GM19193 (cell line): ENCODE results near the gene DEGS1.

Source experiments
- POLR2A ChIP-seq: IDR thresholded peaks from 4 replicates; pipeline ENCODE4 v1.6.1; 2011; ENCODE audit not compliant: insufficient read depth, insufficient read length; ENCODE audit errors: extremely low read depth

The DEGS1 gene

DNA sequence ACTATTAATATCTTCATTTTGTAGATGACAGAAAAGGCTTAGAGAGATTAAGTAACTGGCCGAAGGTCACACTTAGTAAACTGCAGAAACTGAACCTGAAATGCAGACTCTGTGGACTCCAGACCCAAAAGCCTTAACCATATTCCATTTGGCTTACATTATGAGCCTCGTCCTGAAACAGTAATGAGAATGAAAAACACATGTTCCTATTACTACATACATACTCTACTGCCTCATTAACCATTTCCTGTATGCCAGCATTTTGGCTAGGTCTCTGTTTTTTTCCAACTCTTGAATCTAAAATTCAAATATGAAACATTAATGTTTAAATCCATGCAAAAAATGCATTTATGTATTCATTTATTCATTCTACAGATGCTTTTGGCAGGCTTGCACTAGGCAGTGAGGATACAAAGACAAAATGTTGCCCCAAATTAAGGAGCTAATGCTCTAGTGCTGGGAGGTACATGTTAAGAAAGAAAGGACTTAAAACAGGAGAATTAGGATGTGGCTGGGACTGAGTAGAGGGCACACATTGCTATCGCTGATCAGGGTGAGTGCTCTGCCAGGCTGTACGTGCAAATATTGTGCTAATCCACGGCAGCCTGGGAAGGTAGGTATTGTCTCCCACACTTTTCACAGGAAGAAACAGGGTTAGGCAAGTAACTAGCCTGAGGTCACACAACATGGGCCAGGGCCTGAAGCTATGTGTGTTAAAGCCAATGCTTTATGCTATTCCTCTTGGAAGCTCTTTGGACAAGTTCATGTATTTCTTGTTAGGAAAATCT is 14.0 kb downstream of the DEGS1 start:
- no peak for TF ChIP-seq POLR2A

DNA sequence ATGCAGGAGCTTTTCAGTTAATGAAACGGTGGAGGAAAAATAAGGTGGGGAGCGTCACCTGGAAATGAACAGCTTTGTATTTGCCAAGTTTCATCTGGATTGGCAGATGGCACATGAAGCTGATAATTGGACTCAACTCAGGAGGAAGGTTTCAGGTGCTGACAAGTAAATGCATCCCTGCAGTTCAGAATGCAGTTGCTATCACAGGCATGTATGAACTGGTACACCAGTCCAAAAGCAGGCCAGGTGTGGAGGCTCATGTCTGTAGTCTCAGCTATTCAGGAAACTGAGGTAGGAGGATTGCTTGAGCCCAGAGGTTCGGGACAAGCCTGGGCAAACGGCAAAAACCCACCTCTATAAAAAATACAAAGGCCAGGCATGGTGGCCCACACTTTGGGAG is 15.5 kb downstream of the DEGS1 start:
- TF ChIP-seq POLR2A: no peak

DNA sequence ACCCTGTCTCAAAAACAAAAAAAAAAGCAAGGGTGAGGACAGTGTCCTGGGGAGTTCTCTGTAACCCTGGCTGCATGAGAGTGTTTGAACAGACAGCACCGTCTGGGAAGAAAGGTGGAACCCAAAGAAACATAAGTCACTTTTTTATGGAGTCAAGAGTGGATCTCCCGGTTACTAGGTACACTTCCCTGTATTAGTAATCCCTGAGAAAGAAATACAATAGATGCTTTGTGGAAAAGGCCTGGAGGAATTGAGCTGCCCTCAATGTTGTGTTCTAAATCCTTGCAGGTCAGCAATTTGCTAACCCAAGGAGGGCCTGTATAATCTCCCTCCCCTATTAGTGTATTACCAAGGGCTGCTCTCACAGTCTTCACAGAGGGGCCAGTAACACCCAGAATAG is 16.6 kb downstream of the DEGS1 start:
- TF ChIP-seq POLR2A: no peak

DNA sequence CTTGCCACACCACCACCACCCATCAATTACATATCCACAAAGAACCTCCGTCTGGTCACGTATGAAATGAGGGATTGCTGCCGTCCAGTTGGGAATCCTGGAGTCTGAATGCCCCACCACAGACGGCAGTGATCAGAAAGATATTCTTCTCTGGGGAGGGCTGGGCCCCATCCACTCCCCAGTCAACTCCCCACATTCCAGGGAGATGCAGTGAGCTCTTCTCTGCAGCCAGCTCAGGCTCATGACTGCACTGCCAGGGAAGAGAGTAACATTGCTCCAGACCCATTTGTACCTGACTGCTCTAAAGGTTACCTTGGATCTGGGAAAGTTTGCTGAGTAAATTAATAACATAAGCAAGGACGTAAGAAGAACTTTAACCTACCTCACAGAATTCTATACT is 18.3 kb downstream of the DEGS1 start:
- no peak for TF ChIP-seq POLR2A

DNA sequence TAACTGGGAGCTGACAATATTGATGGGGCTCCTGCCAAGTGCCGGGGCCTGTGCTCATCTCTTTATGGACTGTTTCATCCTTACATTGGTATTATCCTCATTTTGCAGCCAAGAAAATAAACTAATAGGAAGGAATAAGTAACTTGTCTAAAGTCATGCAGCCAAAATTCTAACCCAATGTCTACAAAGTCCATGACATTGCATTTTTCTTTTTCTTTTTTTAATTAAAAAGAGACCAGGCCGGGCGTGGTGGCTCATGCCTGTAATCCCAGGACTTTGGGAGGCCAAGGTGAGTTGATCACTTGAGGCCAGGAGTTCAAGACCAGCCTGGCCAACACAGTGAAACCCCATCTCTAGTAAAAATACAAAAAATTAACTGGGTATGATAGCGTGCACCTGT is 18.8 kb downstream of the DEGS1 start:
- no peak for TF ChIP-seq POLR2A

DNA sequence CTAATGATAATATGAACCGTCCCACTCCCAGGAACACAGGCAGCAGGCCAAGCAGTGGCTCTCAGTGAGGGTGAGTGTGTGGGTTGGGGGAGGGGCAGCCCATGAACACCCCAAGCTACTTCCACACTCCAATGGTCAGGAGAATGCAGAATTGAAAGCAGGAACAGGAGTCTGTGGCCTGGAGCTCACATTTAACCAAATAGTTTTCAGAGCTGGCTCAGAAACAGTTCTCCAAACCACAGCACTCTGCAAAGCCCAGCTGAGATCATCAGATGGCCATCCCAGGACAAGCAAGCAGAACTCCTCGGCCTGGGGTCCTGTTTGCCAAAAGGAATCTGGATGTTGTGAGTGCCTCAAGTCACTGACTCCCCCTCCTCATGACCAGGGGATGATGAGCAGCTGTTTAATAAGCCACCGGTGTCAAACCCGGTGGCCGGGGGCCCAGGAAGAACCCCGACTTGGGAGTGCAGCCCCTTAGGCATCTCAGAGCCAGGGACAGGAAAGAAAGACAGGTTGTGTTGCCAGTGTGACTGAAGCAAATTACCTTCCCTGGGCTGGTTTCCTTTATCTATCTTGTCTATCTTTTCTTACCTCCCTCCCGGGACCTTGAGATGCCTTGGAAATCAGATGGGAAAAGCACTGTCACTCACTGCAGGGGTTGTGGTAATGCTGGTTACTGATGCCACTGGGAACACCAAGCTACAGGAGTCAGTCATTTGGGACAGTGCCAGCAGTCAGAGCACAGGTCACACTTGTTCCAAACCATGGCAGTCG is 20.4 kb downstream of the DEGS1 start:
- no peak for TF ChIP-seq POLR2A

DNA sequence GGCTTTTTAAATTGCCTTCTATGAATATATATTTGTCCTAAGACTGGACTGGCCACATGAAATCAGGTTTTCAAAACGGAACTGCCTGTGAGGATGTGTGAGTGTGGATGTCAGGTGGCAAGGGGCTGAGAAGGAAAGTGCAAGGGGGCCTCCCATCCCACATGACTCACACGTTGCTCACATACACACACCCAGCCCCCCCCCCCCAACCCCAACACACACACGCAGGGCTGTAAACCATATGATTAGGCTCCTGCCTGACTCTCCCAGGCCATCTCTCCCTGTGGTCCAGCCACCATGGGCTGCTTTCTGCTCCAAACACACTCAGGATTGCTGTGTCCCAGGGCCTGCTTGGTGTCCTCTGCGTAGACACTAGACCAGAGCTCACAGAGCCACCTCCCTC is 22.4 kb downstream of the DEGS1 start:
- no peak for TF ChIP-seq POLR2A

DNA sequence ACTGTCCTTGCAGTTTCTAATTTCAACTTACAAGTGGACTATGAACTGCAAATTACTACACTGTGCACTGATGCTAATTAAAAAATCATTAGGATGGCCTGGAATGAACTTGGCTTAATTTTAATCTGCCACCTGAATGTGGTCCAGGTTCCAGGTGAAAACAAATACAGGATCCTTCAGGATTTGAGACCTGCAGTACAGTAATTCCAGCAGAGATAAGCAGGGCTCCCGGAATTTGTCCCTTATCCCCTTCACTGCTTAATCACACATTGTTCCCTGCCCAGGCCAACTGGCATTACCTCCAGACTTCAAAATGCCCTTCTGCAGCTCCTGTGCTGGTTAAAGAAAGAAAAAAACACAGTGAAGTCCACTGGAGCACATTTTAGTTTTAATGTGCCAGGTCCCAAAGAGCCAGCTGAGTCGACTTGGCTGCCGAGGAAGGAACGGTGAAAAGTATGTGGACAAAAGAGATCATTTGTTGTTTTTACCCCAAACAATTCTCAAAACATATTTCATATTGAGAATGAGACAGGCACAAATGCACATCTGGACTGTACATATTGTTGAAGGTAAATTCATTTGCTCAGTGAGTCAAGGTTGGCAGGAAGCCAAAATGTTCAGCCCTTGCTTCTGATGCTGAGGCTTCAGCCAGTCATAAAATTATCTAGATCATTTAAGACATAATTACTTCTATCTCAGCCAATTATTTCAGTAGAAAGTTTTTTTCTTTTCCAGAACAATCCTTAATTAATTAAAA is 28.3 kb downstream of the DEGS1 start:
- TF ChIP-seq POLR2A: no peak

DNA sequence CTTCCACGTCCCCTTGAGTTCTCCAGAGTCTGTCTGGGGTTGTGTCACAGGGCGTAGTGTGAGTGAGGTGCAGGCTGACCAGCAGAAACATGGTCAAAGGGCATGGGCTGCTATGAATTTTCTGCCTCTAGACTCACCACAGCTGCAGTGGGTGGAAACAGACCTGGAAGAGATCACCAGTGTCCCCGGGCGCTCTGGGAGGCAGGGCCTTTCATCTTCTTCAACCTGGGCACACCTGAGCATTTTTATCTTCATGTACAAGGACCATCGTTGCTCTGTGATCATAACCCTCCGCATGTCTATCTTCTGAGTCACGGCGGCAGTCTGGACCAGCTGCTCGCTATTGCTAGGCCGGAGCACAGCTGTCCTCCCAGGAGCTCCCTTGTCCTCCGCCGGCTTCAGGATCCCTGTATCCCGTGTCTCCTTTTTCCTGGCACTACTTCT is 29.6 kb downstream of the DEGS1 start:
- no peak for TF ChIP-seq POLR2A

DNA sequence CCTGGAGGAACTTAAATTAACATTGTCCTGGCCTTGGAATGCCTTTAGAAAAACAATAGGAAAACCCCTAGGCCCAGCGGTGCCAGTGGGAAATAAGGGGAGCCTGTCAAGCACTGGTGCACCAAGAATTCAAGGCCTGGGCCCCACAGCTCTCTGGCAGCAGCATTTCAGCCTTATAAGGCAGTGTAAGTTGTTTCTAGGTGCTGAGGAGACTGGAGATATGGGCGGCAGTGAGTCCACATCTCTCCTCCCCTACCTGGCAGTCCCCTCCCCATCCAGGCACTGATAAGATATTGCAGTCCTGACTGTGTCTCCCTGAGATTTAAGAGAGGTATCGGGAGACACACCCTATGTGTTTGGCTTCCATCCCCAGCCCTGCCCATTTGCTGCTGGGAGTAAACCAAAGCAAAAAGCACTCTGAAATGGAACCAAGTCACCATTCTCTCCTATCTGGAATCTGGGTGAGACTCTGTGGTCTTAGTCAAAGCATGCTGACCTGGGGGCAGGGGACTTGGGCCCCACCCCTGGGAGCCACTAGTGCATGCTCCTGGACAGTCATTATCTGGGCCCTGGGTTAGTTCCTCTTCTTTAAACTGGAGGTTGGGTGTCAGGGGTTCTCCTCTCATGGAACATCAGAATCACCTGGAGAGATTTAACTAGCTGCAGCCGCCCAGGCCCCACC is 30.5 kb downstream of the DEGS1 start:
- TF ChIP-seq POLR2A: no peak

DNA sequence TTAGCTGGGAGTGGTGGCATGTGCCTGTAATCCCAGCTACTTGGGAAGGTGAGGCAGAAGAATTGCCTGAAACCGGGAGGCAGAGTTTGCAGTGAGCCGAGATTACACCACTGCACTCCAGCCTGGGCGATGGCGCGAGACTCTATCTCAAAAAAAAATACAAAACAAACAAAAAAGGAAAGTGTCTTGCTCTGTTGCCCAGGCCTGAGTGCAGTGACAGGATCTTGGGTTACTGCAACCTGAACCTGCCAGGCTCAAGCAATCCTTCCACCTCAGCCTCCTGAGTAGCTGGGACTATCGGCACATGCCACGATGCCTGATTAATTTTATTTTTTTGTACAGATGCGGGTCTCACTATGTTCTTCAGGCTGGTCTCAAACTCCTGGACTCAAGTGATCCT is 33.3 kb downstream of the DEGS1 start:
- no peak for TF ChIP-seq POLR2A

DNA sequence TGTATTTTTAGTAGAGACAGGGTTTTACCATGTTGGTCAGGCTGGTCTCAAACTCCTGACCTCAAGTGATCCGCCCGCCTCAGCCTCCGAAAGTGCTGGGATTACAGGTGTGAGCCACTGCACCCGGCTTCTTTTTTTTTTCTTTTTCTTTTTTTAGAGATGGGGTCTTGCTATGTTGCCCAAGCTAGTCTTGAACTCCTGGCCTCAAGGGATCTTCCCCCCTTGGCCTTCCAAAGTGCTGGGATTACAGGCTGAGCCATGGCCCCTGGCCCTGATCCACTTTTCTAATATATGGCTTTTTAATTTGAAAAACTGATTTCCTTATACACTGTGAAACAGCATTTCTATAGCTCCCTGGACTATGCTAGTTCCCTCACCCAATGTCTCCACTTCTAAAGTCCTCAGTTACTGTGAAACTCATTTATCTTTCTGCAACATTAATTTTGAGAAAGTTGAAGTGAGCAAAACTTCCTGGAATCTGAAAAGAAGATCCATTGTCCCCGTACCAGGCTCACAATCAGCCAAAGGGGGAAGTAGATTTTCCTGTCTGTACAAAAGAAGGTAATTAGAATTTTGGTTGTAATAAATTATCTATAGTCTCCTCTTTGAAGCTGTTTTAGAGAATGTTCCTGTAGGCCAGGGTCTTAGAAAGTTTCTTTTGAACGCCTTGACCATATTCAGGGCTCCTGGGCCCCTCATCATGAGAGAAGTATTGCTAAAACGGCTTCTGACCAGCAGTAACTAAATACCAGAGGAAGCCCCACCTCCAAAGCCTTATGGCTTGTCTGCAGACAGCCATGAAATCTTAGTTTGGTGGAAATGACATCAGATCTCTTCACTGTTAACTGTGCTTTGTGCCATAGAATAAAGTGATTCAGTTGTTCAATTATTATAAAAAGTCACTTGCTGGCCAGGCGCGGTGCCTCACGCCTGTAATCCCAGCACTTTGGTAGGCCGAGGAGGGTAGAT is 34.9 kb downstream of the DEGS1 start:
- no peak for TF ChIP-seq POLR2A

DNA sequence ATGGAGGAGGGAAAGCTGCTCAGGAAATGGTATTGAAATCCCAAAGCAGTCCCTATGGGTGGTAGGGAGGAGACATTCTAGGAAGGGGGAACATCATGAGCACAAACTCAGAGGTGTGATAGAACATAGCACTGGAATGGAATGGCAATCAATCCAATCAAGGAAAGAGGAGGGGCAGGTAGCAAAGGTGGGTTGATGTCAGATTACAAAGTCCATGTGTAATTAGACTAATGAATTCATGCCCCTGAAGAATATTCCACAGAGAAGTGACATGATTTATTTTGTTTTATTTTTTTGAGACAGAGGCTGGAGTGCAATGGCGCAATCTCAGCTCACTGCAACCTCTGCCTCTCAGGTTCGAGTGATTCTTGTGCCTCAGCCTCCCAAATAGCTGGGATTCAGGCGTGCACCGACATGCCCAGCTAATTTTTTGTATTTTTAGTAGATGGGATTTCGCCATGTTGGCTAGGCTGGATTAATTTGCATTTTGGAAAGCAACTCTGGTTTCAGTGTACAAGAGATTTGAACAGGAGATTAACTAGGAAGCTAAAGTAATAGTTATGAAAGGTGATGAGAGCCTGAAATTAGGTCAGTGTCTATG is 36.1 kb downstream of the DEGS1 start:
- no peak for TF ChIP-seq POLR2A
